Measurements from ENCODE around the gene CIT.

Gene CIT

GRCh38 chr12:119721306-119721705 lies 155.8 kb downstream of the CIT start:
- Histone ChIP-seq H3K27ac (ENCODE audit: extremely low read depth, low read depth, low read length) (no peak overlapping the region), H3K9me3 (ENCODE audit: control insufficient read depth, insufficient read depth, low read depth, low read length) (no peaks in the 10 kb centered on the region), H3K4me3 (ENCODE audit: low read depth, low read length) (no peak overlapping the region), H3K36me3 (ENCODE audit: control insufficient read depth in 2 of 2, insufficient read depth in 1 of 2, low read length in 2 of 2) (peaks cover 15 to 46% of the 10 kb centered on the region in 2 experiments), H3K4me1 (ENCODE audit: control insufficient read depth, insufficient read depth, low read length) (peaks cover 3% of the 10 kb centered on the region)
- ChIA-PET POLR2A (no interaction called here), CTCF (no interaction called here)
- no peak for TF ChIP-seq ZNF473 (tag by site-specific recombination; IDR thresholded peaks at IDR 0.05)
- no peak for TF ChIP-seq ZNF48 (tag by site-specific recombination; IDR thresholded peaks at IDR 0.05)
- TF ChIP-seq, protein P1, sequence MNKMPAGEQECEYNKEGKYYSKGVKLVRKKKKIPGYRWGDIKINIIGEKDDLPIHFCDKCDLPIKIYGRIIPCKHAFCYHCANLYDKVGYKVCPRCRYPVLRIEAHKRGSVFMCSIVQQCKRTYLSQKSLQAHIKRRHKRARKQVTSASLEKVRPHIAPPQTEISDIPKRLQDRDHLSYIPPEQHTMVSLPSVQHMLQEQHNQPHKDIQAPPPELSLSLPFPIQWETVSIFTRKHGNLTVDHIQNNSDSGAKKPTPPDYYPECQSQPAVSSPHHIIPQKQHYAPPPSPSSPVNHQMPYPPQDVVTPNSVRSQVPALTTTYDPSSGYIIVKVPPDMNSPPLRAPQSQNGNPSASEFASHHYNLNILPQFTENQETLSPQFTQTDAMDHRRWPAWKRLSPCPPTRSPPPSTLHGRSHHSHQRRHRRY (tag by site-specific recombination; IDR thresholded peaks at IDR 0.05) = no peak
- no peak for TF ChIP-seq ZFHX2 (tag by site-specific recombination; conservative IDR thresholded peaks at IDR 0.05)
- TF ChIP-seq, protein P2, sequence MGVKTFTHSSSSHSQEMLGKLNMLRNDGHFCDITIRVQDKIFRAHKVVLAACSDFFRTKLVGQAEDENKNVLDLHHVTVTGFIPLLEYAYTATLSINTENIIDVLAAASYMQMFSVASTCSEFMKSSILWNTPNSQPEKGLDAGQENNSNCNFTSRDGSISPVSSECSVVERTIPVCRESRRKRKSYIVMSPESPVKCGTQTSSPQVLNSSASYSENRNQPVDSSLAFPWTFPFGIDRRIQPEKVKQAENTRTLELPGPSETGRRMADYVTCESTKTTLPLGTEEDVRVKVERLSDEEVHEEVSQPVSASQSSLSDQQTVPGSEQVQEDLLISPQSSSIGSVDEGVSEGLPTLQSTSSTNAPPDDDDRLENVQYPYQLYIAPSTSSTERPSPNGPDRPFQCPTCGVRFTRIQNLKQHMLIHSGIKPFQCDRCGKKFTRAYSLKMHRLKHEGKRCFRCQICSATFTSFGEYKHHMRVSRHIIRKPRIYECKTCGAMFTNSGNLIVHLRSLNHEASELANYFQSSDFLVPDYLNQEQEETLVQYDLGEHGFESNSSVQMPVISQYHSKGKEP (tag by site-specific recombination; IDR thresholded peaks at IDR 0.05) = no peak
- TF ChIP-seq ZBTB1 (tag by site-specific recombination; IDR thresholded peaks at IDR 0.05) = no peak
- no peak for TF ChIP-seq KLF9 (tag by site-specific recombination; IDR thresholded peaks at IDR 0.05; ENCODE audit: low read depth)

GRCh38 chr12:119720349-119720748 lies 156.8 kb downstream of the CIT start:
- H3K4me1 ChIP-seq (ENCODE audit: control insufficient read depth, insufficient read depth, low read length) = peaks cover 3% of the 10 kb centered on the region
- POLR2A ChIA-PET = no interaction called here
- no peaks in the 10 kb centered on the region for H3K9me3 ChIP-seq (ENCODE audit: control insufficient read depth, insufficient read depth, low read depth, low read length)
- CTCF ChIA-PET = no interaction called here
- TF ChIP-seq HOXC10 (CRISPR knock-in tag; IDR thresholded peaks at IDR 0.05) (no peak), GLI4 (tag by site-specific recombination; IDR thresholded peaks at IDR 0.05) (no peak), ZXDB (tag by site-specific recombination; IDR thresholded peaks at IDR 0.05) (no peak), ZNF488 (tag by site-specific recombination; IDR thresholded peaks at IDR 0.05) (no peak), ZNF221 (tag by site-specific recombination; IDR thresholded peaks at IDR 0.05; ENCODE audit: borderline replicate concordance) (no peak), ZNF138 (tag by site-specific recombination; IDR thresholded peaks at IDR 0.05; ENCODE audit: borderline replicate concordance) (no peak), ZEB2 (tag by site-specific recombination; IDR thresholded peaks at IDR 0.05) (no peak), TCF7L2 (IDR thresholded peaks at IDR 0.05; ENCODE audit: borderline replicate concordance, low read depth, low read length) (no peak)
- H3K36me3 ChIP-seq (ENCODE audit: control insufficient read depth in 2 of 2, insufficient read depth in 1 of 2, low read length in 2 of 2) = peaks cover 12 to 52% of the 10 kb centered on the region in 2 experiments
- H3K27ac ChIP-seq (ENCODE audit: extremely low read depth, low read depth, low read length) = no peak overlapping the region
- no peak overlapping the region for H3K4me3 ChIP-seq (ENCODE audit: low read depth, low read length)

GRCh38 chr12:119718141-119718540 lies 159.0 kb downstream of the CIT start:
- TF ChIP-seq ZNF558 (tag by site-specific recombination; IDR thresholded peaks at IDR 0.05) (no peak), KLF9 (tag by site-specific recombination; IDR thresholded peaks at IDR 0.05; ENCODE audit: low read depth) (no peak), ZNF549 (tag by site-specific recombination; IDR thresholded peaks at IDR 0.05) (no peak), HOXC10 (CRISPR knock-in tag; IDR thresholded peaks at IDR 0.05) (no peak), ZBTB17 (tag by site-specific recombination; IDR thresholded peaks at IDR 0.05) (no peak), PRDM10 (tag by site-specific recombination; IDR thresholded peaks at IDR 0.05) (no peak), ZFP37 (tag by site-specific recombination; IDR thresholded peaks at IDR 0.05) (no peak), BCL11A (tag by site-specific recombination; IDR thresholded peaks at IDR 0.05; ENCODE audit: low read depth) (no peak), ZNF600 (tag by site-specific recombination; IDR thresholded peaks at IDR 0.05) (no peak), SCRT2 (tag by site-specific recombination; IDR thresholded peaks at IDR 0.05) (no peak), PATZ1 (tag by site-specific recombination; IDR thresholded peaks at IDR 0.05) (no peak)
- CTCF ChIA-PET = no interaction called here

More at GRCh38 chr12:119718141-119718540, 159.0 kb downstream of the CIT start:
- Histone ChIP-seq H3K4me1 (ENCODE audit: control insufficient read depth, insufficient read depth, low read length) (peaks cover 3% of the 10 kb centered on the region), H3K36me3 (ENCODE audit: control insufficient read depth in 2 of 2, insufficient read depth in 1 of 2, low read length in 2 of 2) (peaks cover 16 to 74% of the 10 kb centered on the region in 2 experiments), H3K9me3 (ENCODE audit: control insufficient read depth, insufficient read depth, low read depth, low read length) (no peaks in the 10 kb centered on the region), H3K4me3 (ENCODE audit: low read depth, low read length) (no peak overlapping the region), H3K27ac (ENCODE audit: extremely low read depth, low read depth, low read length) (no peak overlapping the region)
- POLR2A ChIA-PET = no interaction called here
